ENCODE measurements around the gene DLGAP1. TPM values are rescaled to one million over a fixed set of nuclear protein-coding genes. Genes with fewer than 3 reads are reported as not detected.
A peak's percentile ranks its signal among the peaks of the same experiment; 100 is the strongest.

DLGAP1 gene
- total and polyA plus RNA-seq, 5 donors from 2014 or later, result 0.11 to 5.4 (median 0.68) TPM

DNA sequence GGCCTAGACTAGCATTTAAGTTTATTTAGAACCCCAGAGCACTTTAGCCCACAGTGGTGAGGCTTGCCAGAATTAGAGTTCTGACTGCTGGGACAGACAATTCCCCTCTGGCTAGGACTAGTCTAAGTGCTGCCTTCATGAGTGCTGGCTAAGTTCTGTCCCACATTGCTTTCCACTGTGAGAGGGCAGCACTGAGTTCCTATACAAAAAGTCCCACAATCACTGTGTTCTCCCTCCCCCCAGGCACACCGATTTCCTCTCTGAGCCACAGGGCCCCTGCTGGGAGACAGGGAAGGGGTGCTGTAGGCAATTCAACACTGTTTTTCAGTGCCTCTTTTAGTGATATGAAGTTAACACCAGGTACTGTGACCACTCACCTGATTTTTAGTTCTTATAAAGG is 310.9 kb downstream of the DLGAP1 start:
- Histone ChIP-seq H3K4me1 (ENCODE audit: control insufficient read depth, insufficient read depth, low read length, poor library complexity, severe bottlenecking) (no peaks in the 10 kb centered on the region), H3K27ac (ENCODE audit: insufficient read depth, low read length, poor library complexity, severe bottlenecking) (no peak overlapping the region), H3K36me3 (ENCODE audit: control insufficient read depth, insufficient read depth, low read length) (no peaks in the 10 kb centered on the region), H3K27me3 (ENCODE audit: control insufficient read depth, insufficient read depth, low read length) (no peaks in the 10 kb centered on the region), H3K9me3 (ENCODE audit: control insufficient read depth in 2 of 2, low read length in 2 of 2) (no peaks in the 10 kb centered on the region), H3K4me3 (ENCODE audit: low read depth, low read length) (no peak overlapping the region)
- Mint-ChIP-seq H3K9me3 (peaks cover 0 to 8% (median 2%) of the 10 kb centered on the region in 7 donors), H3K27me3 (no peaks in the 10 kb centered on the region), H3K4me3 (no peak overlapping the region), H3K27ac (no peak overlapping the region), H3K36me3 (no peaks in the 10 kb centered on the region), H3K4me1 (no peaks in the 10 kb centered on the region)
- DNase-seq (no peak), ATAC-seq (ENCODE audit: low read depth in 2 of 2) (no peak)

DNA sequence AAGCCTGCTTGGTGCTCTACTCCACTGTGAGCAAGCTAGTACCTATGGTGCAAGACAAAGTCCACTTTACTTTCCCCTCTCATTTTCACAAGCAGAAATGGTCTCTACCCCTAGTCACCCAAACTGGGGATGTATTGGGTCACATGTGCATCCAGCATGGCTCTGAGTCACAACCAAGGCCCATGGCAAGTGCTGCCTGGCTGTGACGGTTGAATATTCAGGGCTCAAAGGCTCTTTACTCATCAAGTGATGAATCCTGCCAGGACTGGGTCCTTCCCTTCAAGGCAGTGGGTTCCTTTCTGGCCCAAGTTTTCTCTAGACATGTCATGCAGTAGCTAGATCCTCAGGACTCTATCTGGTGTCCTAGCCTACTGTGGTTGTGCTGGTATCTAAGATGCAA is 311.5 kb downstream of the DLGAP1 start:
- no peak overlapping the region for H3K27ac Mint-ChIP-seq
- ATAC-seq (ENCODE audit: low read depth in 2 of 2), result no peak

GRCh38 chr18:4142876-4143275 is 312.2 kb downstream of the DLGAP1 start:
- Histone ChIP-seq H3K4me1 (ENCODE audit: control insufficient read depth, insufficient read depth, low read length, poor library complexity, severe bottlenecking) (no peaks in the 10 kb centered on the region), H3K27me3 (ENCODE audit: control insufficient read depth, insufficient read depth, low read length) (no peaks in the 10 kb centered on the region), H3K9me3 (ENCODE audit: control insufficient read depth in 2 of 2, low read length in 2 of 2) (no peaks in the 10 kb centered on the region), H3K36me3 (ENCODE audit: control insufficient read depth, insufficient read depth, low read length) (no peaks in the 10 kb centered on the region), H3K4me3 (ENCODE audit: low read depth, low read length) (no peak overlapping the region), H3K27ac (ENCODE audit: insufficient read depth, low read length, poor library complexity, severe bottlenecking) (no peak overlapping the region)
- DNase-seq (no peak), ATAC-seq (ENCODE audit: low read depth in 2 of 2) (no peak)
- Mint-ChIP-seq H3K36me3 (no peaks in the 10 kb centered on the region), H3K4me1 (no peaks in the 10 kb centered on the region), H3K9me3 (peaks cover 0 to 8% (median 2%) of the 10 kb centered on the region in 7 donors), H3K27me3 (no peaks in the 10 kb centered on the region), H3K27ac (no peak overlapping the region), H3K4me3 (no peak overlapping the region)

More for the DNA sequence above, 311.5 kb downstream of the DLGAP1 start:
- Mint-ChIP-seq H3K4me1 (no peaks in the 10 kb centered on the region), H3K9me3 (peaks cover 0 to 8% (median 2%) of the 10 kb centered on the region in 7 donors), H3K4me3 (no peak overlapping the region), H3K36me3 (no peaks in the 10 kb centered on the region), H3K27me3 (no peaks in the 10 kb centered on the region)
- H3K27me3 ChIP-seq (ENCODE audit: control insufficient read depth, insufficient read depth, low read length), result no peaks in the 10 kb centered on the region
- H3K27ac ChIP-seq (ENCODE audit: insufficient read depth, low read length, poor library complexity, severe bottlenecking), result no peak overlapping the region
- H3K4me1 ChIP-seq (ENCODE audit: control insufficient read depth, insufficient read depth, low read length, poor library complexity, severe bottlenecking), result no peaks in the 10 kb centered on the region
- DNase-seq, result no peak
- no peaks in the 10 kb centered on the region for H3K9me3 ChIP-seq (ENCODE audit: control insufficient read depth in 2 of 2, low read length in 2 of 2)
- H3K4me3 ChIP-seq (ENCODE audit: low read depth, low read length), result no peak overlapping the region
- no peaks in the 10 kb centered on the region for H3K36me3 ChIP-seq (ENCODE audit: control insufficient read depth, insufficient read depth, low read length)

DNA sequence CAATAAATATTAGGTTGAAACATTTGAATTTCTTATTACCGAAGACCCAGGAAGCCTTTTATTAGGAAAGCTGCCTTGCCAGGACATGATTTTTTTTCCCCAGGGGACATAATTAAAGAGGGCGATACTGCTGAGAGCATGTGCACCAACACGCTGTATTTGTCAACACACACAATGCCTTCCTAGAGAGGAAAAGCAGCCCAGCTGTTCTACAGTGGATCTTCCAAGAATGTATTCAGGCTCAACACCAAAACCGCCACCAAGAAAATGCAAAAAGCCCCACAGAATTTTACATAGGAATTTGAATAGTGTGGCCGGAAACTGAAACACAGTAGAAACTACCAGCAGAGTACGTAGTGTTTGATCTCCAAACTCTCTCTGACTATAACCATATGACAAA is 320.4 kb downstream of the DLGAP1 start:
- no peaks in the 10 kb centered on the region for H3K9me3 ChIP-seq (ENCODE audit: control insufficient read depth in 2 of 2, low read length in 2 of 2)
- Mint-ChIP-seq H3K36me3 (no peaks in the 10 kb centered on the region), H3K9me3 (peaks cover 0 to 3% (median 2%) of the 10 kb centered on the region in 7 donors), H3K4me3 (no peak overlapping the region), H3K4me1 (no peaks in the 10 kb centered on the region), H3K27ac (no peak overlapping the region), H3K27me3 (no peaks in the 10 kb centered on the region)
- ATAC-seq (ENCODE audit: low read depth in 2 of 2), result no peak
- H3K4me1 ChIP-seq (ENCODE audit: control insufficient read depth, insufficient read depth, low read length, poor library complexity, severe bottlenecking), result no peaks in the 10 kb centered on the region
- no peak overlapping the region for H3K4me3 ChIP-seq (ENCODE audit: low read depth, low read length)
- no peaks in the 10 kb centered on the region for H3K27me3 ChIP-seq (ENCODE audit: control insufficient read depth, insufficient read depth, low read length)
- H3K36me3 ChIP-seq (ENCODE audit: control insufficient read depth, insufficient read depth, low read length), result no peaks in the 10 kb centered on the region
- no peak for DNase-seq
- no peak overlapping the region for H3K27ac ChIP-seq (ENCODE audit: insufficient read depth, low read length, poor library complexity, severe bottlenecking)

GRCh38 chr18:4130734-4131719 is 324.1 kb downstream of the DLGAP1 start:
- no peaks in the 10 kb centered on the region for H3K4me1 ChIP-seq (ENCODE audit: control insufficient read depth, insufficient read depth, low read length, poor library complexity, severe bottlenecking)
- no peaks in the 10 kb centered on the region for H3K27me3 ChIP-seq (ENCODE audit: control insufficient read depth, insufficient read depth, low read length)
- no peak overlapping the region for H3K4me3 ChIP-seq (ENCODE audit: low read depth, low read length)
- DNase-seq, result no peak
- peaks cover 0 to 2% (median 0%) of the 10 kb centered on the region in 7 donors for H3K9me3 Mint-ChIP-seq
- no peaks in the 10 kb centered on the region for H3K36me3 Mint-ChIP-seq
- H3K4me3 Mint-ChIP-seq, result peak overlapping the region in 1 of 4 donors; percentile 38
- no peak overlapping the region for H3K27ac ChIP-seq (ENCODE audit: insufficient read depth, low read length, poor library complexity, severe bottlenecking)
- no peak for ATAC-seq (ENCODE audit: low read depth in 2 of 2)
- no peak overlapping the region for H3K27ac Mint-ChIP-seq
- no peaks in the 10 kb centered on the region for H3K4me1 Mint-ChIP-seq
- H3K36me3 ChIP-seq (ENCODE audit: control insufficient read depth, insufficient read depth, low read length), result no peaks in the 10 kb centered on the region
- no peaks in the 10 kb centered on the region for H3K9me3 ChIP-seq (ENCODE audit: control insufficient read depth in 2 of 2, low read length in 2 of 2)
- H3K27me3 Mint-ChIP-seq, result no peaks in the 10 kb centered on the region

GRCh38 chr18:4126939-4127338 is 328.2 kb downstream of the DLGAP1 start:
- Histone ChIP-seq H3K9me3 (ENCODE audit: control insufficient read depth in 2 of 2, low read length in 2 of 2) (no peaks in the 10 kb centered on the region), H3K4me1 (ENCODE audit: control insufficient read depth, insufficient read depth, low read length, poor library complexity, severe bottlenecking) (no peaks in the 10 kb centered on the region), H3K27ac (ENCODE audit: insufficient read depth, low read length, poor library complexity, severe bottlenecking) (no peak overlapping the region), H3K27me3 (ENCODE audit: control insufficient read depth, insufficient read depth, low read length) (peaks cover 1% of the 10 kb centered on the region), H3K4me3 (ENCODE audit: low read depth, low read length) (no peak overlapping the region), H3K36me3 (ENCODE audit: control insufficient read depth, insufficient read depth, low read length) (no peaks in the 10 kb centered on the region)
- H3K27me3 Mint-ChIP-seq, result no peaks in the 10 kb centered on the region
- peaks cover 0 to 2% (median 0%) of the 10 kb centered on the region in 7 donors for H3K9me3 Mint-ChIP-seq
- H3K36me3 Mint-ChIP-seq, result no peaks in the 10 kb centered on the region
- H3K27ac Mint-ChIP-seq, result no peak overlapping the region
- H3K4me3 Mint-ChIP-seq, result no peak overlapping the region
- H3K4me1 Mint-ChIP-seq, result no peaks in the 10 kb centered on the region
- ATAC-seq (ENCODE audit: low read depth in 2 of 2), result no peak
- no peak for DNase-seq

DNA sequence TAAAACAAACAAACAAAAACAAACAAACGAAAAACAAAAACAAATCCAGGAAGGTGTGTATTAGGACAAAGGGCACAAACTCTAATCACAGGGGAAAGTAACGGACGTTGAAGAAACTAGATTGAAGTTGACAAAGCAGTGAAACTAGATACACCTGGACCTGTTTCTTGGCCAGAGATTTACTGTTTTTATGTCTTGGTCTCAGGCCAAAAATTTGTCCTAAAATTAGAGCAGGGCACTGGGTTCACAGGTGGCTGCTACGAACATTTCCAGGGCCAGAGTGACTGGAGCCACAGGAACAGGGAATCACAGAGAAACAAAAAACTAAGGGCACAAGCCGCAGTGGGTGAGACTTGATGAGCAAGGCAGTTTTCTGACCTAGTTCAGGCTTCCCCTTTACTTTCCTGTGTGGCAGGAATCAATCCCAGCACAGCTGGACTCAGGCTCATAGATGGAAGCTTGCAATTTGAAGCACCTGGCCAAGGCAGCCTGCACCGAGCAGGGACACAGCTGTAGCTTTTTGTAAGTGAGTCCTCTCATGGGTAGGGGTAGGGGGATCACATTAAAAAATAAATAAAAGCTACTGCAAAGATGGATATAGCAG is 329.4 kb downstream of the DLGAP1 start:
- Histone ChIP-seq H3K9me3 (ENCODE audit: control insufficient read depth in 2 of 2, low read length in 2 of 2) (no peaks in the 10 kb centered on the region), H3K4me1 (ENCODE audit: control insufficient read depth, insufficient read depth, low read length, poor library complexity, severe bottlenecking) (no peaks in the 10 kb centered on the region), H3K36me3 (ENCODE audit: control insufficient read depth, insufficient read depth, low read length) (no peaks in the 10 kb centered on the region), H3K27ac (ENCODE audit: insufficient read depth, low read length, poor library complexity, severe bottlenecking) (no peak overlapping the region), H3K27me3 (ENCODE audit: control insufficient read depth, insufficient read depth, low read length) (peaks cover 1% of the 10 kb centered on the region), H3K4me3 (ENCODE audit: low read depth, low read length) (no peak overlapping the region)
- no peak for DNase-seq
- Mint-ChIP-seq H3K4me1 (no peaks in the 10 kb centered on the region), H3K27ac (no peak overlapping the region), H3K36me3 (no peaks in the 10 kb centered on the region), H3K9me3 (peaks cover 0 to 4% (median 0%) of the 10 kb centered on the region in 7 donors), H3K27me3 (no peaks in the 10 kb centered on the region), H3K4me3 (no peak overlapping the region)
- ATAC-seq (ENCODE audit: low read depth in 2 of 2), result no peak

All from CD4-positive, CD25-positive, alpha-beta regulatory T cell (primary cell).